Keratinocyte (primary cell): ENCODE measurements around the gene BCAS2. TPM values are rescaled to one million over a fixed set of nuclear protein-coding genes. Genes with fewer than 3 reads are reported as not detected.

Experiments
- DNase-seq: peaks from one replicate; pipeline ENCODE4 v3.0.0-alpha.2; 2011; ENCODE audit warnings: low read depth, missing footprints, low spot score
- FAIRE-seq: peaks from 2 replicates; lab custom pipeline; 2011; peaks lifted over from hg19 to GRCh38; lab: Jason Lieb, UNC
- H2AFZ ChIP-seq: 2 replicates; pipeline ENCODE4 v1.6.0; 2012; ENCODE audit warnings: low read length, control low read depth, inconsistent platforms; ENCODE audit not compliant: control insufficient read depth
- H3K27ac ChIP-seq: 2 replicates; pipeline ENCODE4 v1.5.1; 2011; ENCODE audit warnings: low read length; ENCODE audit not compliant: control insufficient read depth, insufficient read depth
- H3K27me3 ChIP-seq: 3 replicates; pipeline ENCODE4 v1.6.0; 2011; ENCODE audit warnings: low read length; ENCODE audit not compliant: control insufficient read depth, insufficient read depth; ENCODE audit errors: extremely low read depth
- H3K36me3 ChIP-seq, 2 experiments: 2 replicates in 1 of 2; 3 replicates in 1 of 2; pipeline ENCODE4 v1.5.1; 2011; ENCODE audit warnings: low read length in 2 of 2, mild to moderate bottlenecking in 1 of 2; ENCODE audit not compliant: control insufficient read depth in 2 of 2, insufficient read depth in 2 of 2; ENCODE audit errors: extremely low read depth in 1 of 2
- H3K4me1 ChIP-seq: 3 replicates; pipeline ENCODE4 v1.5.1; 2011; ENCODE audit warnings: low read length; ENCODE audit not compliant: control insufficient read depth, insufficient read depth; ENCODE audit errors: extremely low read depth
- H3K4me2 ChIP-seq: 3 replicates; pipeline ENCODE4 v1.6.0; 2011; ENCODE audit warnings: low read depth, low read length; ENCODE audit not compliant: control insufficient read depth, insufficient read depth; ENCODE audit errors: extremely low read depth
- H3K4me3 ChIP-seq, 3 experiments: fragments of 200-600 bp in 1 of 3; sonication (generic) in 1 of 3; 2 replicates in 2 of 3; 3 replicates in 1 of 3; pipeline ENCODE4 v1.5.1; 2011 to 2016; ENCODE audit warnings: low read length in 3 of 3, mild to moderate bottlenecking in 3 of 3, control low read depth in 2 of 3, inconsistent platforms in 1 of 3, low read depth in 1 of 3, mixed read lengths in 1 of 3, mixed run types in 1 of 3, moderate library complexity in 1 of 3; ENCODE audit not compliant: control insufficient read depth in 2 of 3, insufficient read depth in 2 of 3; ENCODE audit errors: extremely low read depth in 1 of 3
- H3K79me2 ChIP-seq: 2 replicates; pipeline ENCODE4 v1.6.0; 2012; ENCODE audit warnings: low read length; ENCODE audit not compliant: control insufficient read depth, insufficient read depth
- H3K9ac ChIP-seq: 3 replicates; pipeline ENCODE4 v1.6.0; 2011; ENCODE audit warnings: low read length; ENCODE audit not compliant: control insufficient read depth, insufficient read depth; ENCODE audit errors: extremely low read depth
- H3K9me1 ChIP-seq: 3 replicates; pipeline ENCODE4 v1.6.0; 2011; ENCODE audit warnings: low read length; ENCODE audit not compliant: control insufficient read depth, insufficient read depth; ENCODE audit errors: extremely low read depth
- H3K9me3 ChIP-seq: 2 replicates; pipeline ENCODE4 v1.5.1; 2012; ENCODE audit warnings: low read depth, low read length; ENCODE audit not compliant: control insufficient read depth
- H4K20me1 ChIP-seq: 3 replicates; pipeline ENCODE4 v1.6.0; 2011; ENCODE audit warnings: low read length; ENCODE audit not compliant: control insufficient read depth, insufficient read depth; ENCODE audit errors: extremely low read depth
- CTCF ChIP-seq, 3 experiments: IDR thresholded peaks in 1 of 3; conservative IDR thresholded peaks in 1 of 3; optimal IDR thresholded peaks in 1 of 3; 2 replicates in 2 of 3; 3 replicates in 1 of 3; pipeline versions ENCODE3 to v1.5.1; 2011; ENCODE audit warnings: low read length in 3 of 3, mild to moderate bottlenecking in 3 of 3, moderate library complexity in 2 of 3, control low read depth in 1 of 3, inconsistent platforms in 1 of 3; ENCODE audit not compliant: insufficient read depth in 2 of 3; ENCODE audit errors: extremely low read depth in 1 of 3
- EZH2 ChIP-seq: IDR thresholded peaks from one replicate; pipeline ENCODE4 v1.6.1; 2012; ENCODE audit warnings: inconsistent platforms, mild to moderate bottlenecking, low read length, moderate library complexity
- dilution Hi-C: fragments of 300-500 bp; cut with MboI; formaldehyde crosslinking; loops from one replicate; pipeline ENCODE4 v1.7.0; 2020; ENCODE audit warnings: low sequenced_read_pairs; ENCODE audit not compliant: extremely low pct_ligation_motif_present
- polyA plus RNA-seq, 5 experiments: library from polyadenylated mRNA; depleted of rRNA in 3 of 5; stranded (reverse) in 3 of 5; stranded (forward) in 1 of 5; unstranded in 1 of 5; fragments of >200 nt; gene quantifications; 1 replicate in 1 of 5; 2 replicates in 3 of 5; 3 replicates in 1 of 5; pipeline versions ENCODE4 v1.2.1 to v1.2.3, GENCODE V29; 2011 to 2012; ENCODE audit warnings: missing spikeins in 2 of 5, low read depth in 1 of 5, low replicate concordance in 1 of 5

BCAS2 gene
- polyA plus RNA-seq, 1 donor (not counting 4 experiments of a cell fraction or from before 2014, with no cell fraction given): 60.8 TPM

GRCh38 chr1:114609826-114610225 lies 28.4 kb upstream of the BCAS2 start:
- peak overlapping the region; percentile 100 for H3K27ac ChIP-seq
- H2AFZ ChIP-seq: no peak overlapping the region
- H3K36me3 ChIP-seq: peaks cover 6 to 17% of the 10 kb centered on the region in 2 experiments
- H3K27me3 ChIP-seq: no peaks in the 10 kb centered on the region
- H3K9me1 ChIP-seq: no peaks in the 10 kb centered on the region
- H3K9me3 ChIP-seq: no peaks in the 10 kb centered on the region
- no peaks in the 10 kb centered on the region for H3K79me2 ChIP-seq
- FAIRE-seq (no peak), DNase-seq (peak; percentile 45)
- dilution Hi-C loops: no loop called here
- TF ChIP-seq CTCF (optimal IDR thresholded peaks at IDR 0.05 in 1 of 3, IDR thresholded peaks at IDR 0.05 in 1 of 3, conservative IDR thresholded peaks at IDR 0.05 in 1 of 3; ENCODE audit: extremely low read depth in 1 of 3, insufficient read depth in 2 of 3, low read length in 3 of 3) (no peak), EZH2 (no peak)
- no peaks in the 10 kb centered on the region for H4K20me1 ChIP-seq
- peaks cover 17% of the 10 kb centered on the region for H3K4me1 ChIP-seq
- H3K4me2 ChIP-seq: peak overlapping the region; percentile 41
- no peak overlapping the region for H3K4me3 ChIP-seq
- peak overlapping the region; percentile 86 for H3K9ac ChIP-seq

- H3K4me3 ChIP-seq: no peak overlapping the region
- H3K9me1 ChIP-seq: no peaks in the 10 kb centered on the region
- dilution Hi-C loops: no loop called here
- H3K27ac ChIP-seq: peak overlapping the region; percentile 100
- no peak overlapping the region for H3K9ac ChIP-seq
- no peak for DNase-seq
- no peak overlapping the region for H2AFZ ChIP-seq
- H3K9me3 ChIP-seq: no peaks in the 10 kb centered on the region
- H4K20me1 ChIP-seq: no peaks in the 10 kb centered on the region
- no peaks in the 10 kb centered on the region for H3K79me2 ChIP-seq
- H3K4me1 ChIP-seq: peaks cover 17% of the 10 kb centered on the region
- FAIRE-seq: no peak
- H3K27me3 ChIP-seq: no peaks in the 10 kb centered on the region
- no peak overlapping the region for H3K4me2 ChIP-seq
- H3K36me3 ChIP-seq: peaks cover 6 to 17% of the 10 kb centered on the region in 2 experiments
- no peak for TF ChIP-seq CTCF (optimal IDR thresholded peaks at IDR 0.05 in 1 of 3, IDR thresholded peaks at IDR 0.05 in 1 of 3, conservative IDR thresholded peaks at IDR 0.05 in 1 of 3; ENCODE audit: extremely low read depth in 1 of 3, insufficient read depth in 2 of 3, low read length in 3 of 3)
- TF ChIP-seq EZH2: no peak
Observed at GRCh38 chr1:114609026-114609425, 27.6 kb upstream of the BCAS2 start.
